Nephron progenitor cell (in vitro differentiated cells): ENCODE results near the gene GRIA2.

ENCODE experiments used
- DNase-seq: peaks from one replicate; pipeline ENCODE4 v3.0.0; 2021
- H3K27ac Mint-ChIP-seq: 2 replicates; pipeline ENCODE4 v1.8.0; 2021; ENCODE audit warnings: mild to moderate bottlenecking, moderate library complexity, mixed read lengths
- H3K27me3 Mint-ChIP-seq: 2 replicates; pipeline ENCODE4 v1.8.0; 2021; ENCODE audit warnings: mild to moderate bottlenecking, low read depth, mixed read lengths; ENCODE audit not compliant: poor library complexity
- H3K36me3 Mint-ChIP-seq: 2 replicates; pipeline ENCODE4 v1.8.0; 2021; ENCODE audit warnings: low read depth, mixed read lengths
- H3K4me1 Mint-ChIP-seq: 2 replicates; pipeline ENCODE4 v1.8.0; 2021; ENCODE audit warnings: mixed read lengths
- H3K4me3 Mint-ChIP-seq: 2 replicates; pipeline ENCODE4 v1.8.0; 2021; ENCODE audit warnings: mild to moderate bottlenecking, moderate library complexity, mixed read lengths
- H3K9me3 Mint-ChIP-seq: 2 replicates; pipeline ENCODE4 v1.8.0; 2021; ENCODE audit warnings: mild to moderate bottlenecking, moderate library complexity, mixed read lengths
- TF ChIP-seq, protein P1 (sequence below): fragments of 200-600 bp; sonication (generic); IDR thresholded peaks from 2 replicates; pipeline ENCODE4 v1.5.0; 2021; ENCODE audit warnings: antibody characterized with exemption

The GRIA2 gene

DNA sequence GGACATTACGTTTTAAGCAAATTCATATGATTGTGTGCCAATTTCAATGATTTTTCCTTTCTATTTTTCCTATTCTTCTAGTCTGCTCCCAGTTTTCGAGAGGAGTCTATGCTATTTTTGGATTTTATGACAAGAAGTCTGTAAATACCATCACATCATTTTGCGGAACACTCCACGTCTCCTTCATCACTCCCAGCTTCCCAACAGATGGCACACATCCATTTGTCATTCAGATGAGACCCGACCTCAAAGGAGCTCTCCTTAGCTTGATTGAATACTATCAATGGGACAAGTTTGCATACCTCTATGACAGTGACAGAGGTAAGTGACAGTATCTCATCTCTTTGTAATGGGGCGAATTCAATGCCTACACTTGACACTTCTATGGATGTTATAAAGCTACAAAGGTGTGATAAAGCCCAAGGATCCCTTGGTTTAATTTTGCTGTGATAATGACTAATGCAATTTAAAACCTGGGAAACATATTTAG lies 83.0 kb downstream of the GRIA2 start:
- Mint-ChIP-seq H3K27ac (no peak overlapping the region), H3K27me3 (peaks cover 12% of the 10 kb centered on the region), H3K36me3 (no peaks in the 10 kb centered on the region), H3K4me1 (no peaks in the 10 kb centered on the region), H3K9me3 (no peaks in the 10 kb centered on the region), H3K4me3 (no peak overlapping the region)
- TF ChIP-seq, protein P1, sequence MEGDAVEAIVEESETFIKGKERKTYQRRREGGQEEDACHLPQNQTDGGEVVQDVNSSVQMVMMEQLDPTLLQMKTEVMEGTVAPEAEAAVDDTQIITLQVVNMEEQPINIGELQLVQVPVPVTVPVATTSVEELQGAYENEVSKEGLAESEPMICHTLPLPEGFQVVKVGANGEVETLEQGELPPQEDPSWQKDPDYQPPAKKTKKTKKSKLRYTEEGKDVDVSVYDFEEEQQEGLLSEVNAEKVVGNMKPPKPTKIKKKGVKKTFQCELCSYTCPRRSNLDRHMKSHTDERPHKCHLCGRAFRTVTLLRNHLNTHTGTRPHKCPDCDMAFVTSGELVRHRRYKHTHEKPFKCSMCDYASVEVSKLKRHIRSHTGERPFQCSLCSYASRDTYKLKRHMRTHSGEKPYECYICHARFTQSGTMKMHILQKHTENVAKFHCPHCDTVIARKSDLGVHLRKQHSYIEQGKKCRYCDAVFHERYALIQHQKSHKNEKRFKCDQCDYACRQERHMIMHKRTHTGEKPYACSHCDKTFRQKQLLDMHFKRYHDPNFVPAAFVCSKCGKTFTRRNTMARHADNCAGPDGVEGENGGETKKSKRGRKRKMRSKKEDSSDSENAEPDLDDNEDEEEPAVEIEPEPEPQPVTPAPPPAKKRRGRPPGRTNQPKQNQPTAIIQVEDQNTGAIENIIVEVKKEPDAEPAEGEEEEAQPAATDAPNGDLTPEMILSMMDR, result no peak
- DNase-seq, result no peak

GRCh38 chr4:157304769-157305168 lies 84.2 kb downstream of the GRIA2 start:
- H3K27me3 Mint-ChIP-seq, result peaks cover 12% of the 10 kb centered on the region

DNA sequence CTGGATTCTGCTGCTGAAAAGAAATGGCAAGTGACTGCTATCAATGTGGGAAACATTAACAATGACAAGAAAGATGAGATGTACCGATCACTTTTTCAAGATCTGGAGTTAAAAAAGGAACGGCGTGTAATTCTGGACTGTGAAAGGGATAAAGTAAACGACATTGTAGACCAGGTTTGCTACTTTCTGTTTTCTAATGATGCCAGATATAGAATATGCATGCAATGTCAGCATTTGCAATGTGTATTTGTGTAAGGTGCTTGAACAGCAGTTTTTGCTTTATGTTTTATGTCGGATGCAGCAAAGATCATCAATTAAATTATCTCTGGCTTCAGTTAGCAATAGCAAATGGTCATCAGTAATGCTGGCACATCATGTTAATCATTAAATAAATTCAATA lies 92.2 kb downstream of the GRIA2 start:
- Mint-ChIP-seq H3K4me1 (no peaks in the 10 kb centered on the region), H3K4me3 (no peak overlapping the region), H3K36me3 (no peaks in the 10 kb centered on the region), H3K27me3 (no peaks in the 10 kb centered on the region), H3K27ac (no peak overlapping the region), H3K9me3 (no peaks in the 10 kb centered on the region)
- no peak for DNase-seq
- TF ChIP-seq, protein P1, result no peak

More at GRCh38 chr4:157304769-157305168, 84.2 kb downstream of the GRIA2 start:
- DNase-seq, result no peak
- H3K4me3 Mint-ChIP-seq, result no peak overlapping the region
- H3K4me1 Mint-ChIP-seq, result no peaks in the 10 kb centered on the region
- no peak overlapping the region for H3K27ac Mint-ChIP-seq
- H3K9me3 Mint-ChIP-seq, result no peaks in the 10 kb centered on the region
- TF ChIP-seq, protein P1, result no peak
- no peaks in the 10 kb centered on the region for H3K36me3 Mint-ChIP-seq

GRCh38 chr4:157314906-157315305 lies 94.4 kb downstream of the GRIA2 start:
- TF ChIP-seq, protein P1, result no peak
- Mint-ChIP-seq H3K36me3 (no peaks in the 10 kb centered on the region), H3K9me3 (no peaks in the 10 kb centered on the region), H3K27ac (no peak overlapping the region), H3K4me3 (no peak overlapping the region), H3K27me3 (no peaks in the 10 kb centered on the region), H3K4me1 (no peaks in the 10 kb centered on the region)
- no peak for DNase-seq

DNA sequence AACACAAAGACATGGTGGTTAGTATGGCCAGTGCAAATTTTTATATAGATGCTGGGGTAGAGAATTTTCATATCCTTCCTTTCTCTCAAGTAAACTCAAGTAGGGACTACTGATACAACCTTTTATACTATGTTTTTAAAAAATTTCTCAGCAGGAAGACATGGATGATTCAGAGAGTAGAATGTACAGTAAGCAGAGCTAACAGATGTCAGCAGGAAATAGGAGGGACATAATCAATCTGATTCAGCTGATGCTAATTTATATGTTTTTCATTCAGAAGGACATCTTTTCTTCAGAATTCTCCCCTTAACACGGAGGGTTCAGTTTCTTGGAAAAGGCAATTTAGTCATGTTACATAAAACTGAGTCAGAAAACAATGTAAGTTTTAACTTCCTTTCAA lies 95.4 kb downstream of the GRIA2 start:
- H3K4me1 Mint-ChIP-seq, result no peaks in the 10 kb centered on the region
- H3K9me3 Mint-ChIP-seq, result no peaks in the 10 kb centered on the region
- no peak overlapping the region for H3K4me3 Mint-ChIP-seq
- no peaks in the 10 kb centered on the region for H3K27me3 Mint-ChIP-seq
- H3K27ac Mint-ChIP-seq, result no peak overlapping the region
- DNase-seq, result no peak
- TF ChIP-seq, protein P1, result no peak
- H3K36me3 Mint-ChIP-seq, result no peaks in the 10 kb centered on the region

GRCh38 chr4:157320092-157320491 lies 99.6 kb downstream of the GRIA2 start:
- no peaks in the 10 kb centered on the region for H3K36me3 Mint-ChIP-seq
- no peak overlapping the region for H3K27ac Mint-ChIP-seq
- no peaks in the 10 kb centered on the region for H3K4me1 Mint-ChIP-seq
- H3K27me3 Mint-ChIP-seq, result no peaks in the 10 kb centered on the region
- no peak overlapping the region for H3K4me3 Mint-ChIP-seq
- H3K9me3 Mint-ChIP-seq, result no peaks in the 10 kb centered on the region
- no peak for DNase-seq
- TF ChIP-seq, protein P1, result no peak
